ENCODE results near the gene MAP1A. TPM values are rescaled to one million over a fixed set of nuclear protein-coding genes. Genes with fewer than 3 reads are reported as not detected.

Gene MAP1A
- total RNA-seq, 3 donors from 2014 or later = 1.9 to 59.4 (median 7.9) TPM

DNA sequence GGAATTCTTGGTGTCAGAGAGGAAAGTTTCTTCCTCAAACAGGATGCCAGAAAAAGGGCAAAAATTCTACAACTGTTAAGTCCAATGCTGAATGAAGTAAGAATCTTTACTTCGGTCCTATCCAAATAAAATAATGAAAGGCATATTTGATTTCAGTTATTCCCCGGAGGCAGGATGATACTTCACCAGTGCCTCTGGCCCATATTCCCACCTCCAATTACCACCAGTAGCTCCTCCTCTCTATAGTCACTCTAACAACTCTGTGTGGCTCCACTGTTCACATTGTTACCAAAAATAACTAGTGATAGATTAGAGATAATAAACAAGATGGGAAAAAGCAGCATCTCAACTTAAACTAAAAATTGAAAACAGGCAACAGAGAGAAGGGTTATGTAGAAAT lies 20.7 kb downstream of the MAP1A start:
- Histone ChIP-seq H3K9me3 (no peaks in the 10 kb centered on the region), H3K4me1 (ENCODE audit: low read depth) (no peaks in the 10 kb centered on the region), H3K4me3 (no peak overlapping the region), H3K36me3 (ENCODE audit: low read depth) (no peaks in the 10 kb centered on the region)
- intact Hi-C loops (cut with DNase I, micrococcal nuclease) = loop anchor here in 1 of 2 donors (10.0 kb wide), 1 partner anchor 187 kb away; no protein-coding TSS in a partner anchor
- DNase-seq (no peak), ATAC-seq (no peak)
- TF ChIP-seq, protein P1, sequence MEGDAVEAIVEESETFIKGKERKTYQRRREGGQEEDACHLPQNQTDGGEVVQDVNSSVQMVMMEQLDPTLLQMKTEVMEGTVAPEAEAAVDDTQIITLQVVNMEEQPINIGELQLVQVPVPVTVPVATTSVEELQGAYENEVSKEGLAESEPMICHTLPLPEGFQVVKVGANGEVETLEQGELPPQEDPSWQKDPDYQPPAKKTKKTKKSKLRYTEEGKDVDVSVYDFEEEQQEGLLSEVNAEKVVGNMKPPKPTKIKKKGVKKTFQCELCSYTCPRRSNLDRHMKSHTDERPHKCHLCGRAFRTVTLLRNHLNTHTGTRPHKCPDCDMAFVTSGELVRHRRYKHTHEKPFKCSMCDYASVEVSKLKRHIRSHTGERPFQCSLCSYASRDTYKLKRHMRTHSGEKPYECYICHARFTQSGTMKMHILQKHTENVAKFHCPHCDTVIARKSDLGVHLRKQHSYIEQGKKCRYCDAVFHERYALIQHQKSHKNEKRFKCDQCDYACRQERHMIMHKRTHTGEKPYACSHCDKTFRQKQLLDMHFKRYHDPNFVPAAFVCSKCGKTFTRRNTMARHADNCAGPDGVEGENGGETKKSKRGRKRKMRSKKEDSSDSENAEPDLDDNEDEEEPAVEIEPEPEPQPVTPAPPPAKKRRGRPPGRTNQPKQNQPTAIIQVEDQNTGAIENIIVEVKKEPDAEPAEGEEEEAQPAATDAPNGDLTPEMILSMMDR (IDR thresholded peaks at IDR 0.05) = no peak

DNA sequence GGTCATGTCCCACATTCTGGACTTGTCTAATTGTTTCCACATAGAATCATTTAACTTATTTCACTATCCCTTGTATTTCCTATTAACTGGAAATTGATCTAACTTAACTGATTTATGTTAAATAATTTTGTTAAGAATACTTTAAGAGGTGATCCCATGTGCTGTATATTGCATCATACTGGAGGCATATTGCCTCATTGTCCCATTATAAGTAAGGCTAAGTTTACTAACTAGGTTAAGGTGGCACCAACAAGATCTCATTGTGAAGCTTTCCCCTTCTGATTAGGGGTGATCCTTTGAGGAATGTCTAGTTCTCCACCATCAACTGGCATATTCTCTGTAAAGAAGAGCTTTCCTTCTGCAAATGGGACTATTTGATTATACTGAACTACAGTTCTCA lies 24.4 kb downstream of the MAP1A start:
- Histone ChIP-seq H3K4me1 (ENCODE audit: low read depth) (no peaks in the 10 kb centered on the region), H3K9me3 (no peaks in the 10 kb centered on the region), H3K4me3 (no peak overlapping the region), H3K36me3 (ENCODE audit: low read depth) (no peaks in the 10 kb centered on the region)
- TF ChIP-seq, protein P1 (IDR thresholded peaks at IDR 0.05) = no peak
- no peak for DNase-seq
- ATAC-seq = no peak
- intact Hi-C loops (cut with DNase I, micrococcal nuclease) = no loop called here

DNA sequence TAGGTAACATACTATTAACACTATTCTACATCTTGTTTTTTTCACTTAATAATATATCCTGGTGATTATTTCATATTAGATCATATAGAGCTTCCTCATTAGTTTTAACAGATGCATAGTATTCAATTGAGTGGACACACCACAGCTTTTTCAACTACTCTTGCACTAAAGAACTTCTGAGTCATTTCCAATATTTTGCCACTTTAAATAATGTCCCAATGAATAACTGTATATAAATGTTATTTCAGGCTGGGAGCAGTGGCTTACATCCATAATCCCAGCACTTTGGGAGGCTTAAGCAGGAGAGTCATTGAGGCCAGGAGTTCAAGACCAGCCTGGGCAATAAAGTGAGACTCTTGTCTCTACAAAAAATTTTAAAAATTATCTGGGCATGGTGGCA lies 26.9 kb downstream of the MAP1A start:
- TF ChIP-seq, protein P1 (IDR thresholded peaks at IDR 0.05) = no peak
- DNase-seq (no peak), ATAC-seq (no peak)
- Histone ChIP-seq H3K9me3 (no peaks in the 10 kb centered on the region), H3K36me3 (ENCODE audit: low read depth) (no peaks in the 10 kb centered on the region), H3K4me1 (ENCODE audit: low read depth) (no peaks in the 10 kb centered on the region), H3K4me3 (no peak overlapping the region)
- intact Hi-C loops (cut with DNase I, micrococcal nuclease) = no loop called here

DNA sequence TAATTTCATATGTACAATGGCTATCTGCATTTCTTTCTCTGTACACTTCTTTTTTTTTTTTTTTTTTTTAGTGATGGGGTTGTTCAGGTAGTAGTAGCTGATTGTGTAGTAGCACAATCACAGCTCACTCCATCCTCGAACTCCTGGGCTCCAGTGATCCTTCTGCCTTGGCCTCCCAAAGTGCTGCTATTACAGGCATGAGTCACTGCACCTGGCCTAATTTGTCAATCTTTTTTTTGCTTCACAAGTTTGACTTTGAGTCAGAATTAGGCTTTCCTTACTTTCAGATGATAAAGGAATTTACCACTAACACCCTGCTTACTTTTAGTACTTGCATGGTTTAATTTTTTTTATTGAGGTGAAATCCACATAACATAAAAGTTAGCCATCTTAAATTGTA lies 28.0 kb downstream of the MAP1A start:
- DNase-seq (no peak), ATAC-seq (no peak)
- Histone ChIP-seq H3K36me3 (ENCODE audit: low read depth) (no peaks in the 10 kb centered on the region), H3K4me1 (ENCODE audit: low read depth) (no peaks in the 10 kb centered on the region), H3K9me3 (no peaks in the 10 kb centered on the region), H3K4me3 (no peak overlapping the region)
- intact Hi-C loops (cut with DNase I, micrococcal nuclease) = no loop called here
- TF ChIP-seq, protein P1 (IDR thresholded peaks at IDR 0.05) = no peak

DNA sequence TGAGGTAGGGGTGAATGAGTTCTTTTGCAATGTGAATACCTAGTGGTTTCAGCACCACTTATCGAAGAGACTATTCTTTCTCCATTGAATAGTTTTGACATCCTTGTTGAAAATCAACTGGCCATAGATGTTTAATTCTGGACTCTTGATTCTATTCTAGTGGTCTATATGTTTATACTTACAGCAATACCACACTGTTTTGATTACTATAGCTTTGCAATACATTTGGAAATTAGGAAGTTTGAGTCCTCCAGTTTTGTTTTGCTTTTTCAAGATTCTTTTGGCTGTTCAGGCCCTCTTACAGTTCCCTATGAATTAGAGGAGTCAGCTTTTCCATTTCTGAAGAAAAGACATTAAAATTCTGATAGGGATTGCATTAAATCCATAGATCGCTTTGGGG lies 30.1 kb downstream of the MAP1A start:
- Histone ChIP-seq H3K36me3 (ENCODE audit: low read depth) (no peaks in the 10 kb centered on the region), H3K9me3 (no peaks in the 10 kb centered on the region), H3K4me3 (no peak overlapping the region), H3K4me1 (ENCODE audit: low read depth) (no peaks in the 10 kb centered on the region)
- TF ChIP-seq, protein P1 (IDR thresholded peaks at IDR 0.05) = no peak
- no peak for ATAC-seq
- intact Hi-C loops (cut with DNase I, micrococcal nuclease) = no loop called here
- no peak for DNase-seq

Data from mucosa of descending colon (tissue), 3 donors.